GM19438 (cell line): ENCODE measurements around the gene GPRIN3.
"Not testable (repeated sequence)": the region's sequence is repeated elsewhere in the genome, so short reads cannot be mapped to it uniquely, and the experiment has no call there.

ENCODE experiments used
- ATAC-seq: cut with Tn5 transposase; IDR thresholded peaks from one replicate; pipeline ENCODE4 v1.9.1; 2021; ENCODE audit warnings: low read depth; ENCODE audit not compliant: unreplicated experiment

Gene GPRIN3

DNA sequence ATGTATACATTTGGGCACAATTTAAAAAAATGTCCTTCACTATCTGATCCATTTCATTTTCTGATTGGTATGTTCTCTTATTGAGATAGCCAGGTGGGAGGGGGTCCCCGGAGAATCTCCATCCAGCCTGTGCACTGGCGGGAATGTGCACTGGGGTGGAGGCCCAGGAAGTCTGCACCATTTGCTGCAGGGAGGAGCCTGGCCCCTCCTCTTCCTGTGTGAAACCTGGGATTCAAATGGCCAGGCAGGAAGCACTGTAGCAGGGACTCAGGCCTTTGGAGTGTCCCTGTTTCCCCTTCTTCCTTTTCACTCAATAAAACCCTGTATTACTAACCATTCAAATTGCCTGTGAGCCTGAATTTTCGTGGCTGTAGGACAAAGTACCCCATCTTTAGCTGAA is 44.3 kb downstream of the GPRIN3 start:
- ATAC-seq, result no peak

DNA sequence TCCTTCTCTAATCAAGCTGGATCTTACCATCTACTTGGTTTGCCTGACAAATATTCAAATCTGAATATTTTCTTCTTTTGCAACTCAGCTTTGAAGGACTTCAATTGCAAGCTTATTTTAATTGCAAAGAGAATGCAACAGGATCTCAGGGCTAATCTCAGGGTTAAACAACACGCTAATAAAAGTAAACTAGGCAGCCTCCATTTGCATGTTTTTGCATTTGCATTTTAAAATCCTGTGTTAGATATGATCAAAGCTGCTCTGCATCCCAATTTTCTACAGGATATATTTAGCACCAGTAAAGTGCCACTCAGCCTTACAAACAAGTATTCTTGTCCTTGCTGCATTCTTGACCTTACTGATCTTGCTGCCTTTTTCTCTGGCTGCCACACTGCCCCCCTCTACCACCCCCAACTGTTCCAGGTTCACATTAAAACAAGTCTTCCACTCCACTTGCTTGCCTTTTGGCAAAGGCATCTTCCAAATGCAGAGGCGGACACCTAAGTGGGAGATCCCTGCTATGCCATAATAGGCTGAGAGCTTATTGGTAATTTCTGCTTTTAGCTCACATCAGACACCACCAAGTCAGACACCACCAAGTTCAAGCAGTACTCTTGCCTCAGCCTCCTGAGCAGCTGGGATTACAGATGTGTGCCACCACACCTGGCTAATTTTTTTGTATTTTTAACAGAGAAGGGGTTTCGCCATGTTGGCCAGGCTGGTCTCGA is 48.1 kb downstream of the GPRIN3 start:
- ATAC-seq, result no peak

DNA sequence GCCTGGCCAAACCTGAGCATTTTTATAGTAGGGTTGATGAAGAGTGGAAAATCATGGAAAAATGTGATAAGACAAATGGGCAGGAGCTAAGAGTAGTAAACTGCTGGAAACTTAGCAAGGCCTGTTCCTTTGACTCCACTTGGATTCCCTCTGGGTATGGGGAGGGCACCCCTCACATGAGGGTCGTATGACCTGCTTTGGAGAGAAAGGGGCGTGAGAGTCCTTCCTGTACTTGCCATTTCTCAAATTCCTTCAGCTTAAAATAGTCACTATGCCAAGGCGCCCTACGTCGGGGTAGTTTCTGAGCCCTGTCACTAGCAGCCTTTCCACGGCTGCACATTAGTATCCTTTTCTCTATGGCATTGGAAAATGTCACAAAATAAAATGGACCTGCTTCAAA is 49.1 kb downstream of the GPRIN3 start:
- no peak for ATAC-seq

DNA sequence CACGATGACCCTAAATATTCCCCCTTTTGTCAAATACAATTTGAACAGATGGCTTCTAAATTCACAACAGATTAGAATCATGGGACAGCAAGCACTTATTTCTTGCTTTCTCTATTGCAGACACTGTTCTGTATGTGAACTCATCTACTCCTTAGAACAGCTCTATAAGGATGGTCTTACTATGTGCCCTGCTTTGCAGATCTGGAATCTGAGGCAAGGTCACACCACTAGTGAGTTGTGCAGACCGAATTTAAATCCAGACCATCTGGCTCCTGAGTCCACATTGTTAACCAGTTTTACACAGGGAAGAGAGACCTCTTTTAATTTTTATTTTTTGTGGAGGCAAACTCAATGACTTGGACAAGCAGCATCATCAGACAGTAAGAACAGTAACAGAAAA is 50.2 kb downstream of the GPRIN3 start:
- ATAC-seq, result no peak

DNA sequence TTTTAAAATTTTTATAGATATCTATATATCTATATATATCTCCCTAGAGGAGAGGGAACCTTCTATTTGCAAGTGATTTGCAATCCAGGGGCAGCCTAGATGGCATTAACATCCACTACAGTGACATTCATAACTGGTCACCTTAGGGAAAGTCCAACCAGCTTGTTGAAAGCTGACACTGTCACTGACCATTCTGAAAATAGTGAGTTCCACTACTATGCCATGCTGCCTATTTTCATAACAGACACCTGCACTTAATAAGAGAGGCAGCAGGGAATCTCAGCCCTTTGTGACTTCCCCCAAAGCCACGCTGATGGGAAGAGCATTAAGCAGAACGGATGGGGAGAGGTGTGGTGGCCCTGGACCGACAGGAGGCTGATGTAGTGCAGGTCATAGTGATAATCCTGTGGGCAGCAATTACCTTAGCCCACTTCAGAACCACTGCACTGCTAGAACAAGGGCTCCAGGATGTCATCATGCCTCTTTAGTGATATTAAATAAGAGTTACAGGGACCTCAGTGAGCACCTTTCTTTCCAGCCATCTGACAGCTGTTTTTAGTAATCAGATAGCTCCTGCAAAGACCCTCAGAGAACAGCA is 51.3 kb downstream of the GPRIN3 start:
- ATAC-seq, result no peak

DNA sequence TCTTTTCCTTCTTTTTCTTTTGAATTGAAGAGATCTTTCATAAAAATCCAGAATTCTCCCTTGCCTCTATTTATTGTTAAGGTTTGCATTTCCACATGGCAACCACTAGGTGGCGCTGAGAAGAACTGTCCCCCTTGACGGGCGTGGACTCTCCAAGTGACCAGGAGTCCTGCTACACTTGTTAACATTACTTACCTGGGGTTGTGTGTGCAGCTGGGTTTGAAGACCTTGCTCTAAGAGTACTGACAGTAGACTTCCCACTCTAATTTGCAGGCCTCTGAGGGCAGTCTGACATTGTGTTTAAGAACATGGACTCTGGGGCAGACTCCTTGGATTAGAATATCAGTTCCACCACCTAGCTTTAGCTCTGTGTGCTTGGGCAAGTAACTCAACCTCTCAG is 52.8 kb downstream of the GPRIN3 start:
- ATAC-seq, result peak; percentile 77

DNA sequence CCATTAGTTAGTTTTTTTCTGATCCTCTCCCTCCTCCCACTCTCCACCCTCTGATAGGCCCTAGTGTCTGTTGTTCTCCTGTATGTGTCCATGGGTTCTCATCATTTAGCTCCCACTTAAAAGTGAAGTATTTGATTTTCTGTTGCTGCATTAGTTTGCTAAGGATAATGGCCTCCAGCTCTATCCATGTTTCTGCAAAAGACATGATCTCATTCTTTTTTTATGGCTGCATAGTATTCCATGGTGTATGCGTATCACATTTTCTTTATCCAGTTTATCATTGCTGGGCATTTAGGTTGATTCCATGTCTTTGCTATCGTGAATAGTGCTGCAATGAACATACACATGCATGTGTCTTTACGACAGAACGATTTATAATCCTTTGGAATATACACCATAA is 53.3 kb downstream of the GPRIN3 start:
- ATAC-seq, result not testable (repeated sequence)

DNA sequence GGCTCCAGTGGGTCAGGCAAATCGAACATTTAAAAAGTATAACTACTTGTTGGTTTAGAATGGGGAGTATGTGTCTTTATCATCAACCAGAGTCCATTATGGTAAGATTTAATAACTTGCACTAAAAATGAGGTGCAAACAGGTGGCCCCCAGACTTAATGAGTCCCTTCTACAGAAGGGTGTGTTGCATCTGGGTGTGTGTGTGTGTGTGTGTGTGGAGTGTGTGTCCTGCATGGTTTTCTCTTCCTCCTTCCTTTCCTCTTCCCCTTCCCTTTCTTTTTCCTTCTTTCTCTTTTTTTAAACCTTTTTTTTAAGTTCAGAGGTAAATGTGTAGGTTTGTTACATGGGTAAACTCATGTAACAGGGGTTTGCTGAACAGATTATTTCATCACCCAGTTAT is 53.7 kb downstream of the GPRIN3 start:
- ATAC-seq, result no peak

DNA sequence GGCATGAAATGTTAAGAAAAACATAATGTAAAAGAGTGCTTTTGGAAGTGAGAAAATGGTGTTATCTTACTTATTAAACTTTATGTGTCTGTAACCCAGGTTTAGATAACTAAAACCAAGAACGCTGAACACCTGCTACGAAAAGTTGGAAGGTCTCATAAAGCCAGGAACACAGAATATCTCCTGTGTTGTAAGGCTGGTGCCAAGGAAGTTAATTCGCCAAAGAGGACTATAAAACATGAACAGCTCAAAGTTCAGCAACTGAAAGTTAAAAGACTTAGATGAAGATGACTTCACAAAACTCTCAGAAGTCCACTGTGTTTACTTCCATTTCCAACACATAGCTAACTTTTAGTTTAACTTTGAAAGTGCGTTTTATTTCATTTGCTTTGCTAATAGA is 54.3 kb downstream of the GPRIN3 start:
- ATAC-seq, result no peak

DNA sequence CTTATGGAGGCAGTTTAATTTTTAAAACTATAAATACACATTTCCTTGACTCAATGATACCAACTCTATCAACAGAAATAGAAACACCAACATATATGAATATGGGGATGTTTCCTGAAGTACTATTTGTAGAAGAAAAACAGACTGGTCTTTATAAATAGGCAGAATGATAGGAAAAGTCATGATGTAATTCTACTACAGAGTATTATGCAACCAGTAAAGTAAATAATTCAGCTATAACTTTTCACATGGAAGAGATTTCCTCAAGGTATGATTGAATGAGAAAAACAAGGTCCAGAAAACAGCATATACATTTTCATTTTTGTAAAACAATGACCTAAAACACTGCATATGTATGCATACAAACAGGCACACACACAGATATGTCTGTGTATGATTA is 56.2 kb downstream of the GPRIN3 start:
- no peak for ATAC-seq

DNA sequence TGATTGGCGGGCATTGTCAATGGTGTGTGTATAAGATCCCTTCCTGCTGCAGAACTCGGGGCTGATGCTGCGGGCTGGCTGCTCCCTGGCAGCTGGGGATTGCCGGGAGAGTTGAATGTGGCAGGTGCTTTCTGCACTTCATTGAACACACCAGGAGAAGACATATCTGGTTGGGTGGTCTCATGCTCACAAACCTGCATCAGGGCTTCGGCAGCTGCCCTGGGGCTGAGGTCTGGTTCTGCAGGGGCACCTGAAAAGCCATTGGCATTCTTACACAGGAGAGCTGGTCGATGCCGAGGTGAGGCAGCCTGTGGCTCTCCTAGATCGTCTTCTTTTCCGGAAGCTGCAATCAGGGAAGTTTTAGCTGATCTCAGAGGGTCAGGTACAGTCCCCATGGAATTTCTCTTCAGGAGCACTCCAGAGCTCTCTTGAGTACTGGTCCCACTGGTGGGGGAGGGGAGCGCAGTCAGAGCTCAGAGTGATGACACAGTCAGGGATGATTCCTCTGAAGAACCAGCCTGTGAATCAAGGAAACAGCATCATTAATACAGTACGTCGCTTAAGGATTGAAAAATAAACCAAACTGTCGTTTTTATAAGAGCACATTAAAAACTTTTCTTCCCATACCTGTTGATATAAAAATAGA is 57.8 kb downstream of the GPRIN3 start:
- ATAC-seq, result no peak

DNA sequence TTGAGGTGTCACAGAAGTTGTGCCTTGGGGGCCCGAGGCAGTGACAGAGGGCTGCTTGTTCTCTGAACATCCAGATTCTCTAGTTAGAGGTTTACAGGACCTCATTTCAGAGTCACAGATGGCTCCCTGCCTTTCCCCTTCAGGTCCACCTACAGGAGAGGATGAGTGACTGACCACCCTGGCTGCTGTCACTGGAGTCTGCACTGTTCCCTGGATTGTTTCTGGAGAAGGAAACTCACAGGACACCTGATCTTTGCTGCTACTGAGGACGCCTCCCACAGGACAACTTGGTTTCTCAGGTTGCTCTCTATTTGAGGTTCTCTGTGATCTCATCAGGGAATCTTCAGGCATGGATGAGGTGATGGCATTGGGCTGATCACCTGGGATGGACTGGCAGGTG is 58.3 kb downstream of the GPRIN3 start:
- ATAC-seq, result no peak

DNA sequence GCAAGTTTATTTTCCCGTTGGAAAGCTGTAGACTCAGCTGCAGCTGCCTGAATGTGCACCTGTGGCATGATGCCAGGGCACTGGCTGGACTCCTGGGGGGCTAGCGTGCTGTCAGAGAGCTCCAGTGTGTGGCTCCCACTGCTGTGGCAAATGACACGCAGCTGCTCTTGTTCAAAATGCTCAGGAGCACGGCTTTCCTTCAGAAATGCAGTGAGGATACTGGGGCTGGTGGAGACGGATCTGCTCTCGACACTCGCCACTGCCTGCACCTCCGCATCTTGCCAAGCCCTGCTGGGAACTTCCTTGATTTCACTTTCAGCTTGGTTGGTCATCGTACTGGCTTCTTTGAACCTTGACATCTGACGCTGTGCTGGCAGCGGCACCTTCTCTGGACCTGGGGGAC is 58.7 kb downstream of the GPRIN3 start:
- ATAC-seq, result no peak

DNA sequence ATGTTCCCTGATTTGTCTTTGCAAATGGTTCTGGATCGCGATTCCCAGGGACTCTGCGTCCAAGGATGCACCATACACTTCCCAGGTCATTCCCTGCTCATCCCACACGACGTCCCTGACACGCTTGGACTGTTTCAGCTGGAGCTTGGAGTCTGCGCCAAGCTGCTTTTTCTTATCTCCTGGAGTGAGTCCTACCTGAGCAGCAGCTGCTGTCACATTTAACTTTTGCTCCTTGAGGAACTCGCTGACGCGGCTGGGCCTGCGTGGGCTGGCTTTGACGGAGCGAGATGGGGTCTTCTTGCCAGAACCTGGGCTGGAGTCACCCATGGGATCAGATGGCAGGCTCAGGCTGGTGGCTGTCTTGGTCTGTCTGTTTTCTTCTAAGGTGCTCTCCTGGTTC is 59.6 kb downstream of the GPRIN3 start:
- ATAC-seq, result no peak

DNA sequence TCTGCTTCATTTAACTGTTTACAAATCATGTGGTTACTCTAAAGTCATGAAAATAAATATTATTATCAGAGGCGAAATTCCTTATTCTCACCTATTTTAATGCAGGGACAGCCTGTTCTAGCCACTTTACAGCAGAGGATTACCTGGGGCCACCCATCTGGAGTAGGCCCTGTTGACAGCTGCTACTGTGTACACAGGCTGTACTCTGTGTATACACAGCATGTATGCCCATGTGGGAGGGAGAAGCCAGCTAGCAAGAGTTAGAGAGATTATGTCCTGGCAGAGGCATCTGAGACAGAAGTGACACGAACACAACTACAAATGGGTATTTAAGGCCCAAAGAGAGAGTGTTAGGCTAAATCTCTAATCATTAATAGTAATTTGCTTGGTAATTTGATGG is 62.1 kb downstream of the GPRIN3 start:
- no peak for ATAC-seq

DNA sequence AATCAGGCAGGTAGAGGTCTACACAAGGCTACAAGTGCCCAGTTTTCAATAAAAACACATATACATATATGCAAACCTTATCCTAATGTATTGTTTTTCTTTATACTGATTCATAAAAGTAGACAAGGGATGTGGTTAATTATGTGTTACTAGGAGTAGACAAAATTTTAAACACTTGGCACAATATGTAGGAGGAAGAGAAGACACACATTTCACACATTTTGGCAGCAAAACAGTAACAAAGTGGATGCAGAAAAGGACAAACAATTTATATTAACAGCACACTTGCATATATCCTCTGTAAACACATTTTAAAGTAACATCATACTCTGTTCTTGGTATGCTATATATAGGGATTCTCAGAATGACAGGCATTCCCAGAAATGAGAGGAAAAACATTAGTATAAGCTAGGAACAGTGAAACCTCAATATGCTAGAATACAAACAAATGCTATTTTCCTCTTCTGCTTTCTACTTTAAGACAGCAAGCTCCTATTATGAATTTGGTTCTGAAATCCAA is 63.8 kb downstream of the GPRIN3 start:
- ATAC-seq, result no peak

DNA sequence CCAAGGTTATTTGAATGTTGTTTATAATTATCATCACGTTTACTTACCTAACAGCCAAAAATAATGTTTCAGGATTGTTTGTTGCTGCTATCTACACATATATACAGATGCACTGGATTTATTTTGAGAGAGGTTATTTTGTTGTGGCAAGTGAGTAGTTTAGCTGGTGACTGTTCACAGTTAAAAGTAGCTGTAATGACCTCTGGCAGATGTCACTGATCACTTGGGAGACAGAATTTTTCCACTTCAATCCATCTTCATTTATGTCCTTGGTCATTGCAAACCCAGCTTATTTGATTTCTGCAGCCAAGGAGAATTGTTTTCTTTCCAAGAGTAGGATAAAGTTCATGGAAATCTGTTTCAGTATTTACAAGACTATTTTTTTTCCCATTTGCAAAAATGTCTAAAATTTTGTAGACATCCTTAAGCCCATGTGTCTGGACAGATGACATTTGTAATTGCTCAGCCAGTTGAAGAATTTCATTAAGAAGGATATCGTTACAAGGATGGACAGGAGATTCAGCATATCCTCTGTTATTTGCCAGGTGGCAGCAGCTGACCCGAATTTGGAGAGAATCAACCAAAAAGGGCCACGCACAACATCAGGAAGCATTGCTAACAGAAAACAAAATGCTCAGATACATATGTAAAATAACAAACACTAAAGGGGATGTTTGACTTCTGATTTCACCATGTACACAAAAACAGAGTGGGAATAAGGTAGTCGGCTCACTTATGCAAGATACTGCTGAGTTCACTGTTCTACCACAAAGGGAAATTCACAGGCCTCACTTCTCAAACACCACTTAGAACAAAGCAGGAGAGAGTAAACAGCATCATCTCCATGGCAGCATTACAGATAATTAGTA is 64.5 kb downstream of the GPRIN3 start:
- no peak for ATAC-seq

DNA sequence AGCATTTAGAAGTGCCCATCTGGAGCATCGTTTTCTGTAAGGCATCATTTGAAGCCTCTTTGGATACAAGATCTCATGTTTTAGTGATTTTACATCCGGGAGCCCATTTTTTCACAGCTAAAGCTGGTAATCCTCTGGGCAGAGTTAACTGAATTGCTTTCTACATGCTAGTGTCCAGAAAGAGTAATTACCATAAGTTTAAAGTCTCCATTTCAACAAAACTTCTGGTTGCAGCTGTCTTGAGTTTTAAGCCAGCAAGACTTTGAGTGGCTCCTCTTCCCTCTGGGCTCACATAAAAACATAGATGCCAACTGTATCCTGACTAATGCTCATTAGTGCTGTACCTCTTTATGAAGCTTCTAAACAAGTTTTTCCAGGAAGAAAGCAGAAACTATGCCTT is 65.4 kb downstream of the GPRIN3 start:
- no peak for ATAC-seq

DNA sequence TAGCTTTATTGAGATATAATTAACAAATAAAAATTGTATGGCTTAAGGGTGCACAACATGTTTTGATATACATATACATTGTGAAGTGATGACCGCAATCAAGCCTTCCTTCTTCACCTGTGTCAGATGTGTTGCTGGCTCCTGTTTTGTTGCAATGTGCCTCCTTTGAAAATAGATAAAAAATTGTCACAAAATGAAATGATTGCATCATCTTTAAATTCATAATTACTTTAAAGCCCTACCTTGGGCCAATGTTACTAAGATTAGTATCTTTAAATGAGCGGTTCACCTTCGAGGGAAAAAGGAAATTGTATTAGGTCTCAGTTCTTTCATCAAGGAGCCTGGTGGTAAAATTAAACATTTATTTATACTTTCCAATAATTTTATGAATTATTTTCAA is 77.3 kb downstream of the GPRIN3 start:
- no peak for ATAC-seq

DNA sequence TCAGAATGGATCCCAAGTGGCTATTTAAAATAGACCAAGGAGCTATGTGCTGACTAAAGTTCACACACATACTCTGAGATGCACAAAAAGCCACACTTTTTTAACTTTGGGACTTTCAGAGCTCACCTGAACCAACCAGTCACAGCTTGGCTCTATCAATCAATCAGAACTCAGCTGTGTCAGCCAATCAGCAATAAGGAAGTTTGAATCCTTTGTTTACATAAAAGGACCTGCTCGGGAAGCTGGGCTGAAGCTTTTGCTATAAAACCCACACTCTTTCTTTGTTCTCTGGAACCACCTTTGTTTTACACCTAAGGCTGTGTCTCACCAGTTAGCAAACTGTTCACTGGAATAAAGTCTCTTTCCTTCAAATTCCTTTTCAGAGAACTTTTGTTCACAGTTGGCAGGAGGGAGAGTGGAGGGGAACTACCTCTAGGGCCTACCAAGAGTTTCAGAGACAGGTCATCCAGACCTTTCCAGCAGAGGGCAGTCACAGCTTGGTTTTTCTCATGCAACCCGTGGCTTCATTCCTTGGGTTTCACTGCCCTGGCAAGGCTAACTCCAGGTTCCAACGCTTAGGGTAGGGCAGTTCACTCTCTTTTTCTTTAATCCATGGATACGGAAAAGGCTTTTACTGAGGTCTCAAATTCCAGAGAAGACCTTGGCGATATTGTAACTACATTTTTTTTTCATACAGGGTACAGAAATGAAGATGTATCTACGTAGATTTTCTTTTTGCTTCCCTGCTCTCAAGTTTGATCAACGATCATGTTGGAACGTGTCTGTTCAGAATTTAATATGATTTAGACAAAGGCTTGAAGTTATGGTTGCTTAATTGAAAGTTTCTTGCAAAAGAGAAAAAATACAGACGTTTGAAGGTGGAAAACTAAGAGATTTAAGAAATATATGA is 80.7 kb downstream of the GPRIN3 start:
- ATAC-seq, result peak; percentile 90
